Measurements from ENCODE around the gene MRPL12. TPM values are rescaled to one million over a fixed set of nuclear protein-coding genes. Genes with fewer than 3 reads are reported as not detected.

Gene MRPL12
- total RNA-seq, 2 donors from 2014 or later = 49.1 to 64.7 TPM

- Mint-ChIP-seq H3K27me3 (ENCODE audit: low read depth) (no peaks in the 10 kb centered on the region), H3K9me3 (no peaks in the 10 kb centered on the region), H3K36me3 (ENCODE audit: insufficient read depth in 2 of 2) (peaks cover 4 to 14% of the 10 kb centered on the region in 2 donors), H3K4me3 (peak overlapping the region; percentile 87 to 95), H3K27ac (peak overlapping the region; percentile 88), H3K4me1 (ENCODE audit: low read depth) (peaks cover 35% of the 10 kb centered on the region)
- ATAC-seq (replicated peaks in 1 of 2) = peak; percentile 12 to 14
- DNase-seq = peak; percentile 35 to 66
These were observed 18.1 kb upstream of the MRPL12 start for GRCh38 chr17:81685108-81685507.

DNA sequence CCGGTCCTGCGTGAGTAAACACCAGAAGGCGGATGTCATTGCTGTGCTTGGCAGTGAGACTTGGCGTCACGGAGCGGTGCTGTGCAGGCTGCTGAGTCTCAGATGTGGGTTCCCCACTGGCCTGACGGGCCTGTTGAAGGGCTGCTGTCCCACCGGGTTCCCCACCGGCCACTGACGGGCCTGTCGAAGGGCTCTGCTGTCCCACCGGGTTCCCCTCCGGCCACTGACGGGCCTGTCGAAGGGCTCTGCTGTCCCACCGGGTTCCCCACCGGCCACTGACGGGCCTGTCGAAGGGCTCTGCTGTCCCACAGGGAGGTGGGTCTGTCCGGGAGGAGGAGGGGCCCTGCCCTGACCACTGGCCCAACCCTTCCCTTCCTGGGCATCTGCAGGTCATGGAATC lies 16.6 kb upstream of the MRPL12 start:
- Mint-ChIP-seq H3K27me3 (ENCODE audit: low read depth) (no peaks in the 10 kb centered on the region), H3K4me3 (no peak overlapping the region), H3K9me3 (no peaks in the 10 kb centered on the region), H3K36me3 (ENCODE audit: insufficient read depth in 2 of 2) (peaks cover 4 to 14% of the 10 kb centered on the region in 2 donors), H3K4me1 (ENCODE audit: low read depth) (peaks cover 33% of the 10 kb centered on the region), H3K27ac (no peak overlapping the region)
- ATAC-seq (replicated peaks in 1 of 2) (no peak), DNase-seq (no peak)

DNA sequence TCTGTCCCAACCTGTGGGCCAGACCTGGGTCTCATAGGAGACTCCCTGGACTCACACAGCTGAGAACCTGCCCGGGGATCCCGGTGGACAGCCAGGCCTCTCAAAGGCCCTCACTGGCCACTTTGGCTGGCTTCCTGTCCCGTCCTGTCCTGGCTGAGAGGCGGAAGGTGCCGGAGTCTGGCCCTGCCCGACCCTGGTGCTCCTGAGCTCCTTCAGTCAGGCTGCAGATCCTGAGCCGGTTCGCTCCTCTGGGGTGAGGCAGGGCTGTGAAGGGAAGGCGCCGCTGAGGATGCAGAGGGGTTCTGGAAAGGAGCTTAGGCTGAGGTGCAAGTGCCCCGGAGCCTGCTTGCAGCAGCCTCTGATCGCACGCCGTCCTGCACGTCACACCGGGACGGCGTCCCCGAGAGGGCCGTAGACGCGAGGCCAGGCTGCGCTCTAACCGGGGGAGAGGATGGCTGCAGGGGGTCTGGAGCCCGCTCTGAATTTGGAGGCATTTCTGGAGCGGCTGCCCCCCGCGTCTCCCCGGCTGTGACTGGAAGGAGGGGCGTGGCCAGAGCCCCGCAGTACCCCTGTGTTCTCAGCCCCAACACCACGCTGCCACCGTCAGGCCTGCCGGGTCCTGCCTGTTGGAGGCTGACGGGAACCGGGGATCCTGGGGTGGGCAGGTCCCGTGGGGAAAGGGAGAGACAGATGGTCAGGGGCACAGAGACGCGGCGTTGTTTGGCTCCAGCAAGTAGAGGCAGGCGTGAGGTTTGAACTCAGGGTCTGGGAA lies 15.2 kb upstream of the MRPL12 start:
- ATAC-seq (replicated peaks in 1 of 2) = no peak
- no peak overlapping the region for H3K4me3 Mint-ChIP-seq
- no peak overlapping the region for H3K27ac Mint-ChIP-seq
- no peaks in the 10 kb centered on the region for H3K27me3 Mint-ChIP-seq (ENCODE audit: low read depth)
- peaks cover 2 to 14% of the 10 kb centered on the region in 2 donors for H3K36me3 Mint-ChIP-seq (ENCODE audit: insufficient read depth in 2 of 2)
- no peaks in the 10 kb centered on the region for H3K9me3 Mint-ChIP-seq
- H3K4me1 Mint-ChIP-seq (ENCODE audit: low read depth) = peaks cover 23% of the 10 kb centered on the region
- DNase-seq = no peak

DNA sequence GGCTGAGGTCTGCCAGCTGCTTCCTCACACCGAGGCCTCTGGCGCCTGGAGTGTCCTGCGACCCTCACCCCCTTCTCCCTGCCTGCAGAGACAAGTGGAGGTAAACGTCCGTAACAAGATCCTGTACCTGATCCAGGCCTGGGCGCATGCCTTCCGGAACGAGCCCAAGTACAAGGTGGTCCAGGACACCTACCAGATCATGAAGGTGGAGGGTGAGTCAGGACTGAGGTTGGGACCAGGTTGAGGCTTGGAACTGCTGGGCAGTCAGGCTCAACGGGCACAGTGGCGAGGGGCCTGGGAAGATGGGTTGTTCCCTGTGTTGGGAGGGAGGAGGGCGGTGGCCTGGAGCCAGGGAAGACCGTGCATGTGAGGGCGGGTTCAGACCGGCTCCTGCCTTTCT lies 14.6 kb upstream of the MRPL12 start:
- ATAC-seq (replicated peaks in 1 of 2) = no peak
- H3K9me3 Mint-ChIP-seq = no peaks in the 10 kb centered on the region
- peaks cover 2 to 14% of the 10 kb centered on the region in 2 donors for H3K36me3 Mint-ChIP-seq (ENCODE audit: insufficient read depth in 2 of 2)

DNA sequence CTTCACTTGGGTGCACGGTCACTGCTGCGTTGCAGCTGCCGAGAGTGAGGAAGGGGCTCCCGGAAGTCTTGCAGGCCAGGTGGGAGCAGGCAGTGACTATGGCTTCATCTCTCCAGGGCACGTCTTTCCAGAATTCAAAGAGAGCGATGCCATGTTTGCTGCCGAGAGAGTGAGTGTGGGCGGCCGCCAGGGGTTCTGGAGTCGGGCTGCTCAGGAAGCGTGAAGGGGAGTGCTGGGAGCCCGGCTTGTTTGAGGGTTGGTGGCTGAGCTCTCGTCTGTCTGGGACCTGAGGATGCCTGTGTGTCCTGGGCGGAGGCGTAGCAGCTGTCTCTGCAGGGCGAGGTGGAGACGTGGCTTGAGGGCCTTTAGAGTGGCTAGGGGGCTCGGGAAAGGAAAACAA lies 13.1 kb upstream of the MRPL12 start:
- Mint-ChIP-seq H3K4me1 (ENCODE audit: low read depth) (peaks cover 14% of the 10 kb centered on the region), H3K36me3 (ENCODE audit: insufficient read depth in 2 of 2) (peaks cover 2 to 14% of the 10 kb centered on the region in 2 donors), H3K27ac (no peak overlapping the region), H3K27me3 (ENCODE audit: low read depth) (no peaks in the 10 kb centered on the region), H3K9me3 (no peaks in the 10 kb centered on the region), H3K4me3 (no peak overlapping the region)
- no peak for DNase-seq
- ATAC-seq (replicated peaks in 1 of 2) = no peak

More for the DNA sequence above, 14.6 kb upstream of the MRPL12 start:
- H3K4me3 Mint-ChIP-seq = no peak overlapping the region
- H3K27me3 Mint-ChIP-seq (ENCODE audit: low read depth) = no peaks in the 10 kb centered on the region
- DNase-seq = no peak
- H3K27ac Mint-ChIP-seq = no peak overlapping the region
- H3K4me1 Mint-ChIP-seq (ENCODE audit: low read depth) = peaks cover 23% of the 10 kb centered on the region

- DNase-seq (no peak), ATAC-seq (replicated peaks in 1 of 2) (no peak)
- Mint-ChIP-seq H3K27ac (no peak overlapping the region), H3K27me3 (ENCODE audit: low read depth) (no peaks in the 10 kb centered on the region), H3K4me3 (no peak overlapping the region), H3K4me1 (ENCODE audit: low read depth) (peaks cover 9% of the 10 kb centered on the region), H3K36me3 (ENCODE audit: insufficient read depth in 2 of 2) (peaks cover 2 to 12% of the 10 kb centered on the region in 2 donors), H3K9me3 (no peaks in the 10 kb centered on the region)
These were observed 12.6 kb upstream of the MRPL12 start for GRCh38 chr17:81690549-81690948.

DNA sequence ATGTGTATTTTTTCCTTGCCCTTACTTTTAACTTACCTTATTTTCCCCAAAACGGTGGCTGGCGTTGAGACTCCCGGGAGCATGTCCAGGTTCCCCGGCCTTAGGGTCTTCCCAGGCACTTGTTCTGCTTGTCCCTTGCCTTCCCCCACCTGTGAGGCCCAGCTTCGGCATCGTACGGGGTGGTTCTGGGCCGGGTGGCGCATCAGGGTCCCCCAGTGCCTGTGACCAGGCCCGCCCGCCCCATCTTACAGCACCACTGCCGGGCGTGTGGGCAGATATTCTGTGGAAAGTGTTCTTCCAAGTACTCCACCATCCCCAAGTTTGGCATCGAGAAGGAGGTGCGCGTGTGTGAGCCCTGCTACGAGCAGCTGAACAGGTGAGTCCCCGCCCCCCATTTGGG lies 12.0 kb upstream of the MRPL12 start:
- Mint-ChIP-seq H3K27ac (no peak overlapping the region), H3K4me1 (ENCODE audit: low read depth) (peaks cover 7% of the 10 kb centered on the region), H3K4me3 (no peak overlapping the region), H3K27me3 (ENCODE audit: low read depth) (no peaks in the 10 kb centered on the region), H3K9me3 (no peaks in the 10 kb centered on the region), H3K36me3 (ENCODE audit: insufficient read depth in 2 of 2) (peaks cover 2 to 11% of the 10 kb centered on the region in 2 donors)
- ATAC-seq (replicated peaks in 1 of 2) (no peak), DNase-seq (no peak)

DNA sequence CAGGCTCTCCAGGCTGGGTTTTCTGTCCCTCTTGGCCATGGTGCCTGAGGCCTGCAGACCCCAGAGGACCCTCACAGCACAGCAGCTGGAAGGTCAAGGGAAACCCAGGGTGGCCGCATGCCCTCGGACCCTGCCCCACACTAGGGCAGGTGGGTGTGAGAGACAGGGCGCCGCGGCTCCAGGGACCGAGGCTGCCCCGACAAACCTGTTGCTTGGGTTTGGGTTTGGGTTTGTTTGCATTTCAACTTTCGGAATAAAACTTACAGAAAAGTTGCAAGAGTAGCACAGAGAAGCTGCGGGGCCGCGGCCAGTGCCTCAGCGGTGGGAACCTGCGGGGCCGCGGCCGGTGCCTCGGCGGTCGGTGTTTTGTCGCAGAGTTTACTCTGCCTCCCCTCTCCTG lies 11.6 kb upstream of the MRPL12 start:
- no peaks in the 10 kb centered on the region for H3K9me3 Mint-ChIP-seq
- peaks cover 5% of the 10 kb centered on the region for H3K4me1 Mint-ChIP-seq (ENCODE audit: low read depth)
- H3K27ac Mint-ChIP-seq = no peak overlapping the region
- no peaks in the 10 kb centered on the region for H3K27me3 Mint-ChIP-seq (ENCODE audit: low read depth)
- H3K4me3 Mint-ChIP-seq = no peak overlapping the region
- peaks cover 2 to 8% of the 10 kb centered on the region in 2 donors for H3K36me3 Mint-ChIP-seq (ENCODE audit: insufficient read depth in 2 of 2)
- DNase-seq = no peak
- ATAC-seq (replicated peaks in 1 of 2) = no peak

GRCh38 chr17:81693509-81694210 lies 9.5 kb upstream of the MRPL12 start:
- Mint-ChIP-seq H3K36me3 (ENCODE audit: insufficient read depth in 2 of 2) (peaks cover 4 to 14% of the 10 kb centered on the region in 2 donors), H3K9me3 (no peaks in the 10 kb centered on the region), H3K27ac (no peak overlapping the region), H3K4me1 (ENCODE audit: low read depth) (peaks cover 3% of the 10 kb centered on the region), H3K4me3 (no peak overlapping the region), H3K27me3 (ENCODE audit: low read depth) (no peaks in the 10 kb centered on the region)
- ATAC-seq (replicated peaks in 1 of 2) (no peak), DNase-seq (no peak)

GRCh38 chr17:81694810-81695209 lies 8.4 kb upstream of the MRPL12 start:
- DNase-seq (no peak), ATAC-seq (replicated peaks in 1 of 2) (no peak)
- H3K4me3 Mint-ChIP-seq = no peak overlapping the region
- no peaks in the 10 kb centered on the region for H3K9me3 Mint-ChIP-seq
- H3K4me1 Mint-ChIP-seq (ENCODE audit: low read depth) = peaks cover 3% of the 10 kb centered on the region
- peaks cover 4 to 14% of the 10 kb centered on the region in 2 donors for H3K36me3 Mint-ChIP-seq (ENCODE audit: insufficient read depth in 2 of 2)
- H3K27me3 Mint-ChIP-seq (ENCODE audit: low read depth) = no peaks in the 10 kb centered on the region
- H3K27ac Mint-ChIP-seq = no peak overlapping the region

GRCh38 chr17:81695211-81695610 lies 8.0 kb upstream of the MRPL12 start:
- Mint-ChIP-seq H3K4me3 (no peak overlapping the region), H3K27ac (no peak overlapping the region), H3K36me3 (ENCODE audit: insufficient read depth in 2 of 2) (peaks cover 4 to 14% of the 10 kb centered on the region in 2 donors), H3K9me3 (no peaks in the 10 kb centered on the region), H3K27me3 (ENCODE audit: low read depth) (no peaks in the 10 kb centered on the region), H3K4me1 (ENCODE audit: low read depth) (peaks cover 3% of the 10 kb centered on the region)
- ATAC-seq (replicated peaks in 1 of 2) (no peak), DNase-seq (no peak)

DNA sequence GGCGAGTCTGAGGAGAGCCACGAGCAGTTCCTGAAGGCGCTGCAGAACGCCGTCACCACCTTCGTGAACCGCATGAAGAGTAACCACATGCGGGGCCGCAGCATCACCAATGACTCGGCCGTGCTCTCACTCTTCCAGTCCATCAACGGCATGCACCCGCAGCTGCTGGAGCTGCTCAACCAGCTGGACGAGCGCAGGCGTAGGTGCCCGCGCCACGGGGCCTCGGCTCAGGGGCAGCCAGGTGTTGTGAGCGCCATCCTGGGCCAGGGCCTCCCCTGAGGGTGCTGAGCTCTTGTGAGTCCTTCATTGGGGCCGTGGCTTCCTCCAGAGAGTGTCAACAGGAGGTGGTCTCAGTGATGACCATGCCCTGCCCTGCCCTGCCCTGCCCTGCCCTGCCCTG lies 7.4 kb upstream of the MRPL12 start:
- Mint-ChIP-seq H3K4me3 (no peak overlapping the region), H3K4me1 (ENCODE audit: low read depth) (peaks cover 6% of the 10 kb centered on the region), H3K9me3 (no peaks in the 10 kb centered on the region), H3K27me3 (ENCODE audit: low read depth) (no peaks in the 10 kb centered on the region), H3K27ac (no peak overlapping the region), H3K36me3 (ENCODE audit: insufficient read depth in 2 of 2) (peaks cover 4 to 14% of the 10 kb centered on the region in 2 donors)
- no peak for ATAC-seq (replicated peaks in 1 of 2)
- no peak for DNase-seq

- ATAC-seq (replicated peaks in 1 of 2) (peak in 1 of 2 donors; percentile 8), DNase-seq (no peak)
- H3K4me3 Mint-ChIP-seq = no peak overlapping the region
- H3K27me3 Mint-ChIP-seq (ENCODE audit: low read depth) = no peaks in the 10 kb centered on the region
- no peak overlapping the region for H3K27ac Mint-ChIP-seq
- no peaks in the 10 kb centered on the region for H3K9me3 Mint-ChIP-seq
- H3K36me3 Mint-ChIP-seq (ENCODE audit: insufficient read depth in 2 of 2) = peaks cover 4 to 16% of the 10 kb centered on the region in 2 donors
- peaks cover 10% of the 10 kb centered on the region for H3K4me1 Mint-ChIP-seq (ENCODE audit: low read depth)
These were observed 6.8 kb upstream of the MRPL12 start for GRCh38 chr17:81696218-81696941.
